ENCODE data around the gene FRAS1. TPM values are rescaled to one million over a fixed set of nuclear protein-coding genes. Genes with fewer than 3 reads are reported as not detected.

FRAS1 gene
- total and polyA plus RNA-seq, 2 donors (not counting 1 experiment from before 2014, with no cell fraction given) = 0.30 to 0.66 TPM

- no peaks in the 10 kb centered on the region for H4K20me1 ChIP-seq (ENCODE audit: control insufficient read depth, extremely low read depth, insufficient read depth, low read length)
- no peaks in the 10 kb centered on the region for H3K36me3 ChIP-seq (ENCODE audit: control insufficient read depth, insufficient read depth, low read length)
- H3K27me3 ChIP-seq (ENCODE audit: control insufficient read depth, insufficient read depth, low read length) = no peaks in the 10 kb centered on the region
- no peaks in the 10 kb centered on the region for H3K4me1 ChIP-seq (ENCODE audit: control insufficient read depth, extremely low read depth, insufficient read depth, low read length)
- H2AFZ ChIP-seq (ENCODE audit: low read length) = no peak overlapping the region
- no peak overlapping the region for H3K9ac ChIP-seq (ENCODE audit: insufficient read depth, low read length)
- no peak overlapping the region for H3K4me3 ChIP-seq (replicated peaks in 1 of 4; ENCODE audit: control extremely low read depth in 1 of 4, insufficient read depth in 1 of 4, low read depth in 3 of 4, low read length in 4 of 4)
- no peaks in the 10 kb centered on the region for H3K79me2 ChIP-seq (ENCODE audit: control insufficient read depth, insufficient read depth, low read length)
- no peaks in the 10 kb centered on the region for H3K9me3 ChIP-seq (ENCODE audit: control insufficient read depth, insufficient read depth, low read depth, low read length)
- TF ChIP-seq, protein P1, sequence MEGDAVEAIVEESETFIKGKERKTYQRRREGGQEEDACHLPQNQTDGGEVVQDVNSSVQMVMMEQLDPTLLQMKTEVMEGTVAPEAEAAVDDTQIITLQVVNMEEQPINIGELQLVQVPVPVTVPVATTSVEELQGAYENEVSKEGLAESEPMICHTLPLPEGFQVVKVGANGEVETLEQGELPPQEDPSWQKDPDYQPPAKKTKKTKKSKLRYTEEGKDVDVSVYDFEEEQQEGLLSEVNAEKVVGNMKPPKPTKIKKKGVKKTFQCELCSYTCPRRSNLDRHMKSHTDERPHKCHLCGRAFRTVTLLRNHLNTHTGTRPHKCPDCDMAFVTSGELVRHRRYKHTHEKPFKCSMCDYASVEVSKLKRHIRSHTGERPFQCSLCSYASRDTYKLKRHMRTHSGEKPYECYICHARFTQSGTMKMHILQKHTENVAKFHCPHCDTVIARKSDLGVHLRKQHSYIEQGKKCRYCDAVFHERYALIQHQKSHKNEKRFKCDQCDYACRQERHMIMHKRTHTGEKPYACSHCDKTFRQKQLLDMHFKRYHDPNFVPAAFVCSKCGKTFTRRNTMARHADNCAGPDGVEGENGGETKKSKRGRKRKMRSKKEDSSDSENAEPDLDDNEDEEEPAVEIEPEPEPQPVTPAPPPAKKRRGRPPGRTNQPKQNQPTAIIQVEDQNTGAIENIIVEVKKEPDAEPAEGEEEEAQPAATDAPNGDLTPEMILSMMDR (conservative IDR thresholded peaks at IDR 0.05 in 1 of 2, IDR thresholded peaks at IDR 0.05 in 1 of 2; ENCODE audit: low read depth in 1 of 2, low read length in 2 of 2) = no peak
- no peak for TF ChIP-seq EZH2 (IDR thresholded peaks at IDR 0.05; ENCODE audit: low read length, missing control alignments)
- no peak overlapping the region for H3K4me2 ChIP-seq (ENCODE audit: extremely low read depth, insufficient read depth, low read length)
- no peak overlapping the region for H3K27ac ChIP-seq (ENCODE audit: insufficient read depth, low read length)
- DNase-seq (ENCODE audit: low read depth in 2 of 2) = no peak
These were observed 11.4 kb downstream of the FRAS1 start for GRCh38 chr4:78068481-78068880.

DNA sequence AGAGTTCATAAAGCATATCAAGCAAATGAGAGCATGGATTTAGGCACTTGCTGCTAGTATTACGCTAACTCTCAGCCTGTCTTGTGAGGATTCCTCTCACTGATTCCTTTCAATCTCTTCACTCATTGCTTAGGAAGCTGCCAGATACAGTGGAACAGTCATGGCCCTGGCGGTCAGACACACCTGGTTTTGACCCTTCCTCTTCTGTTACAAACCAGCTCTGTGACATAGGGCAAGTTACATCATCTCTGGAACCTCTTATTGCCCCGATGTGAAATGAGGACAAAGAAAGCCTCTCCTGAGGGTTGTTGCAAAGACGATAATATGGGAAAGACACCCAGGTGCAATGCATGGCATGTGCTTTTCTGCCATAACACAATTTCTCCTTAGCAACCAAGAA lies 12.2 kb downstream of the FRAS1 start:
- H3K4me2 ChIP-seq (ENCODE audit: extremely low read depth, insufficient read depth, low read length) = no peak overlapping the region
- no peak overlapping the region for H2AFZ ChIP-seq (ENCODE audit: low read length)
- no peak overlapping the region for H3K27ac ChIP-seq (ENCODE audit: insufficient read depth, low read length)
- H3K9ac ChIP-seq (ENCODE audit: insufficient read depth, low read length) = no peak overlapping the region
- H3K4me3 ChIP-seq (replicated peaks in 1 of 4; ENCODE audit: control extremely low read depth in 1 of 4, insufficient read depth in 1 of 4, low read depth in 3 of 4, low read length in 4 of 4) = no peak overlapping the region
- no peak for DNase-seq (ENCODE audit: low read depth in 2 of 2)
- no peaks in the 10 kb centered on the region for H3K4me1 ChIP-seq (ENCODE audit: control insufficient read depth, extremely low read depth, insufficient read depth, low read length)
- H3K36me3 ChIP-seq (ENCODE audit: control insufficient read depth, insufficient read depth, low read length) = no peaks in the 10 kb centered on the region
- H3K27me3 ChIP-seq (ENCODE audit: control insufficient read depth, insufficient read depth, low read length) = no peaks in the 10 kb centered on the region
- no peaks in the 10 kb centered on the region for H3K79me2 ChIP-seq (ENCODE audit: control insufficient read depth, insufficient read depth, low read length)
- TF ChIP-seq, protein P1 (conservative IDR thresholded peaks at IDR 0.05 in 1 of 2, IDR thresholded peaks at IDR 0.05 in 1 of 2; ENCODE audit: low read depth in 1 of 2, low read length in 2 of 2) = no peak
- TF ChIP-seq EZH2 (IDR thresholded peaks at IDR 0.05; ENCODE audit: low read length, missing control alignments) = no peak
- H4K20me1 ChIP-seq (ENCODE audit: control insufficient read depth, extremely low read depth, insufficient read depth, low read length) = no peaks in the 10 kb centered on the region
- no peaks in the 10 kb centered on the region for H3K9me3 ChIP-seq (ENCODE audit: control insufficient read depth, insufficient read depth, low read depth, low read length)

DNA sequence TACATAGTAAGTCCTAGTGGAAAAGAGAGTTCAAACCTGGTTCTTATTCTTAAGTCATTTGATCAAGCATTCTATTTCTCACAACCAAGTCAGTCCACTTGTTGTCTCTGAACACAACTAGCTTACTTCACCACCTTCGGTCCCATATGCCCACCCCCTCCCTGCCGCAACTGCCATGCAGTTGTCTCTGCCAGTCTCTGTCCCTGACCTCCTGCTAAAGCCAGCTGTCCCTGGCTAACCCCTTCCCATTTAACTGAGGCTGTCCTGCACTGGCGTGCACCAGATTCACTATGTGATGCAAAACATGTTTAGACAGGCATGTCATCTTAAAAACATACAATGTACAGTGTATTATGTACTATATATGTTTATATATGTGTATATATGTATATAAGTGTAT lies 12.7 kb downstream of the FRAS1 start:
- Histone ChIP-seq H4K20me1 (ENCODE audit: control insufficient read depth, extremely low read depth, insufficient read depth, low read length) (no peaks in the 10 kb centered on the region), H3K9me3 (ENCODE audit: control insufficient read depth, insufficient read depth, low read depth, low read length) (no peaks in the 10 kb centered on the region), H3K27me3 (ENCODE audit: control insufficient read depth, insufficient read depth, low read length) (no peaks in the 10 kb centered on the region), H3K4me1 (ENCODE audit: control insufficient read depth, extremely low read depth, insufficient read depth, low read length) (no peaks in the 10 kb centered on the region), H3K27ac (ENCODE audit: insufficient read depth, low read length) (no peak overlapping the region), H3K36me3 (ENCODE audit: control insufficient read depth, insufficient read depth, low read length) (no peaks in the 10 kb centered on the region), H3K9ac (ENCODE audit: insufficient read depth, low read length) (no peak overlapping the region), H3K4me3 (replicated peaks in 1 of 4; ENCODE audit: control extremely low read depth in 1 of 4, insufficient read depth in 1 of 4, low read depth in 3 of 4, low read length in 4 of 4) (no peak overlapping the region), H3K79me2 (ENCODE audit: control insufficient read depth, insufficient read depth, low read length) (no peaks in the 10 kb centered on the region), H2AFZ (ENCODE audit: low read length) (no peak overlapping the region), H3K4me2 (ENCODE audit: extremely low read depth, insufficient read depth, low read length) (no peak overlapping the region)
- no peak for DNase-seq (ENCODE audit: low read depth in 2 of 2)
- TF ChIP-seq EZH2 (IDR thresholded peaks at IDR 0.05; ENCODE audit: low read length, missing control alignments) = no peak
- TF ChIP-seq, protein P1 (conservative IDR thresholded peaks at IDR 0.05 in 1 of 2, IDR thresholded peaks at IDR 0.05 in 1 of 2; ENCODE audit: low read depth in 1 of 2, low read length in 2 of 2) = no peak

All from fibroblast of lung (primary cell).